IMR-90 (cell line): ENCODE results near the gene DZIP1L. TPM values are rescaled to one million over a fixed set of nuclear protein-coding genes. Genes with fewer than 3 reads are reported as not detected.
A peak's percentile ranks its signal among the peaks of the same experiment; 100 is the strongest.

ENCODE experiments used
- ATAC-seq: fragments of 200-7000 bp; cut with Tn5 transposase; 2 replicates; pipeline ENCODE4 v1.9.1; 2020; ENCODE audit warnings: low read depth, mild to moderate bottlenecking, moderate library complexity
- BruUV-seq: library from RNA; stranded (reverse); fragments of 400-500 nt; replicated peaks from 2 replicates; lab custom pipeline; 2021; lab: Mats Ljungman, UMichigan
- CTCF ChIA-PET: fragments of 300-600 bp; formaldehyde crosslinking; extraction: SDS; loops from one replicate; lab custom pipeline; 2021; ENCODE audit warnings: antibody characterized with exemption; lab: Yijun Ruan, JAX
- POLR2A ChIA-PET: fragments of 300-600 bp; sonication (Branson Sonifier 250); formaldehyde crosslinking; loops from one replicate; lab custom pipeline; 2022; ENCODE audit warnings: antibody characterized with exemption; ENCODE audit not compliant: unreplicated experiment; lab: Charles Lee
- DNase-seq: peaks from one replicate; pipeline ENCODE4 v3.0.0; 2013
- H2AFZ ChIP-seq: replicated peaks from 2 replicates; pipeline ENCODE3; 2013; ENCODE audit warnings: low read length, mild to moderate bottlenecking; ENCODE audit not compliant: poor library complexity
- H2AK5ac ChIP-seq: 2 replicates; pipeline ENCODE4 v1.6.1; 2013; ENCODE audit warnings: low read depth, low read length, inconsistent platforms
- H2AK9ac ChIP-seq: replicated peaks from 2 replicates; pipeline ENCODE3; 2013; ENCODE audit warnings: mild to moderate bottlenecking, low read depth, low read length, moderate library complexity; ENCODE audit not compliant: poor library complexity
- H2BK120ac ChIP-seq: 2 replicates; pipeline ENCODE4 v1.6.1; 2013; ENCODE audit warnings: low read depth, low read length, inconsistent platforms
- H2BK15ac ChIP-seq: 3 replicates; pipeline ENCODE4 v1.6.1; 2013; ENCODE audit warnings: low read depth, low read length, inconsistent platforms
- H2BK20ac ChIP-seq: 2 replicates; pipeline ENCODE4 v1.6.1; 2013; ENCODE audit warnings: low read depth, mild to moderate bottlenecking, inconsistent platforms, low read length, moderate library complexity
- H2BK5ac ChIP-seq: 2 replicates; pipeline ENCODE4 v1.6.1; 2013; ENCODE audit warnings: mild to moderate bottlenecking, low read depth, low read length, inconsistent platforms; ENCODE audit not compliant: poor library complexity, severe bottlenecking
- H3K14ac ChIP-seq: replicated peaks from 2 replicates; pipeline ENCODE4 v1.6.1; 2013; ENCODE audit warnings: low read depth, low read length, inconsistent platforms
- H3K18ac ChIP-seq: 2 replicates; pipeline ENCODE4 v1.6.1; 2013; ENCODE audit warnings: low read depth, low read length, control low read depth
- H3K23ac ChIP-seq: 2 replicates; pipeline ENCODE4 v1.6.1; 2013; ENCODE audit warnings: low read depth, low read length, inconsistent platforms
- H3K27ac ChIP-seq: 2 replicates; pipeline ENCODE4 v1.5.1; 2013; ENCODE audit warnings: mild to moderate bottlenecking, control low read depth, low read length; ENCODE audit not compliant: insufficient read depth
- H3K27me3 ChIP-seq: 2 replicates; pipeline ENCODE4 v1.6.1; 2013; ENCODE audit warnings: low read length; ENCODE audit not compliant: control insufficient read depth, insufficient read depth
- H3K36me3 ChIP-seq: 2 replicates; pipeline ENCODE4 v1.6.1; 2013; ENCODE audit warnings: low read length, mixed read lengths; ENCODE audit not compliant: control insufficient read depth, insufficient read depth
- H3K4ac ChIP-seq: 2 replicates; pipeline ENCODE4 v1.6.1; 2013; ENCODE audit warnings: low read depth, low read length, inconsistent platforms
- H3K4me1 ChIP-seq: 2 replicates; pipeline ENCODE4 v1.6.1; 2013; ENCODE audit warnings: low read length, mixed read lengths; ENCODE audit not compliant: control insufficient read depth, insufficient read depth
- H3K4me2 ChIP-seq: 2 replicates; pipeline ENCODE4 v1.6.1; 2013; ENCODE audit warnings: low read depth, mild to moderate bottlenecking, control low read depth, low read length, moderate library complexity
- H3K4me3 ChIP-seq: 2 replicates; pipeline ENCODE4 v1.5.1; 2013; ENCODE audit warnings: low read depth, mild to moderate bottlenecking, control low read depth, low read length, moderate library complexity; ENCODE audit not compliant: insufficient read depth
- H3K56ac ChIP-seq: 2 replicates; pipeline ENCODE4 v1.6.1; 2013; ENCODE audit warnings: low read length, inconsistent platforms; ENCODE audit not compliant: insufficient read depth; ENCODE audit errors: extremely low read depth
- H3K79me1 ChIP-seq, 2 experiments: 2 replicates each; pipeline ENCODE4 v1.6.1; 2013; ENCODE audit warnings: low read length in 2 of 2, inconsistent platforms in 1 of 2, low read depth in 1 of 2
- H3K9ac ChIP-seq: 2 replicates; pipeline ENCODE4 v1.6.1; 2013; ENCODE audit warnings: low read depth, low read length, control low read depth
- H3K9me1 ChIP-seq: 2 replicates; pipeline ENCODE4 v1.6.1; 2013; ENCODE audit warnings: low read length, inconsistent platforms; ENCODE audit not compliant: insufficient read depth
- H3K9me3 ChIP-seq: 2 replicates; pipeline ENCODE4 v1.6.1; 2013; ENCODE audit warnings: low read length; ENCODE audit not compliant: control insufficient read depth, insufficient read depth
- H4K20me1 ChIP-seq: 2 replicates; pipeline ENCODE4 v1.6.1; 2013; ENCODE audit warnings: low read length, inconsistent platforms; ENCODE audit not compliant: insufficient read depth
- H4K5ac ChIP-seq: 2 replicates; pipeline ENCODE4 v1.6.1; 2013; ENCODE audit warnings: mild to moderate bottlenecking, low read depth, low read length, control low read depth
- H4K8ac ChIP-seq, 2 experiments: 2 replicates each; pipeline ENCODE4 v1.6.1; 2013; ENCODE audit warnings: low read depth in 2 of 2, low read length in 2 of 2, control low read depth in 1 of 2, inconsistent platforms in 1 of 2
- H4K91ac ChIP-seq: 2 replicates; pipeline ENCODE4 v1.6.1; 2013; ENCODE audit warnings: low read depth, low read length, inconsistent platforms; ENCODE audit not compliant: insufficient read depth
- BHLHE40 ChIP-seq: fragments of 150-350 bp; IDR thresholded peaks from 2 replicates; pipeline ENCODE4 v1.6.1; 2016; ENCODE audit warnings: mild to moderate bottlenecking, low read depth, low read length
- CEBPB ChIP-seq: IDR thresholded peaks from 2 replicates; pipeline ENCODE4 v1.6.1; 2012; ENCODE audit warnings: low read depth, low read length, improper control_type of control experiment
- CHD1 ChIP-seq: IDR thresholded peaks from 2 replicates; pipeline ENCODE4 v1.6.1; 2012; ENCODE audit warnings: low read depth, low read length, improper control_type of control experiment
- FOS ChIP-seq: fragments of 150-350 bp; IDR thresholded peaks from 2 replicates; pipeline ENCODE4 v1.6.1; 2016; ENCODE audit warnings: low read depth, low read length
- MAFK ChIP-seq: IDR thresholded peaks from 2 replicates; pipeline ENCODE4 v1.6.1; 2012; ENCODE audit warnings: low read depth, low read length, improper control_type of control experiment
- MAZ ChIP-seq: IDR thresholded peaks from 2 replicates; pipeline ENCODE4 v1.6.1; 2012; ENCODE audit warnings: low read depth, mild to moderate bottlenecking, low read length, improper control_type of control experiment, moderate library complexity, borderline replicate concordance
- MXI1 ChIP-seq: IDR thresholded peaks from 2 replicates; pipeline ENCODE4 v1.6.1; 2012; ENCODE audit warnings: low read depth, mild to moderate bottlenecking, low read length, moderate library complexity, borderline replicate concordance
- NFE2L2 ChIP-seq: fragments of 150-350 bp; IDR thresholded peaks from 2 replicates; pipeline ENCODE4 v1.6.1; 2016; ENCODE audit warnings: low read depth, mild to moderate bottlenecking, low read length
- RAD21 ChIP-seq: IDR thresholded peaks from 2 replicates; pipeline ENCODE4 v1.6.1; 2012; ENCODE audit warnings: low read length, improper control_type of control experiment
- RFX5 ChIP-seq: IDR thresholded peaks from 2 replicates; pipeline ENCODE4 v1.8.0; 2012; ENCODE audit warnings: low read depth, mild to moderate bottlenecking, low read length, moderate library complexity
- SMC3 ChIP-seq: fragments of 150-350 bp; IDR thresholded peaks from 2 replicates; pipeline ENCODE4 v1.6.1; 2016; ENCODE audit warnings: low read depth, mild to moderate bottlenecking, antibody characterized with exemption, low read length, moderate library complexity
- WGBS, 2 experiments: methylation state at CpG; one replicate each; pipeline versions ENCODE4 v1.1.5 to v1.1.7; 2013; ENCODE audit warnings: missing lambda C conversion rate in 2 of 2; ENCODE audit not compliant: insufficient read length in 1 of 2; ENCODE audit errors: extremely low coverage in 2 of 2; 5-methylcytosine and 5-hydroxymethylcytosine counted together
- dilution Hi-C: fragments of 300-500 bp; cut with HindIII; formaldehyde crosslinking; loops from one replicate; pipeline ENCODE4 v1.14.3; 2018; ENCODE audit warnings: low sequenced_read_pairs; ENCODE audit not compliant: unreplicated experiment
- in situ Hi-C: fragments of 300-500 bp; cut with MboI; formaldehyde crosslinking; loops from 3 replicates; pipeline ENCODE4 v1.14.3; 2019; ENCODE audit warnings: low sequenced_read_pairs, inconsistent platforms, mixed read lengths
- intact Hi-C: fragments of 100-400 bp; cut with micrococcal nuclease; formaldehyde crosslinking; loops from 2 replicates; pipeline ENCODE4 v1.10.0; 2022
- polyA plus RNA-seq, 3 experiments: library from polyadenylated mRNA; depleted of rRNA; stranded (reverse); fragments of >200 nt; gene quantifications; 2 replicates each; pipeline ENCODE4 v1.2.3, GENCODE V29; 2012; ENCODE audit warnings: low replicate concordance in 1 of 3
- total RNA-seq: library from RNA; depleted of rRNA; stranded (reverse); fragments of >200 nt; gene quantifications from 2 replicates; pipeline ENCODE4 v1.2.3, GENCODE V29; 2012
- TF ChIP-seq, protein P1 (sequence below): conservative IDR thresholded peaks from 2 replicates; pipeline ENCODE4 v1.5.1; 2012; ENCODE audit warnings: mild to moderate bottlenecking, low read depth, low read length, improper control_type of control experiment
- TF ChIP-seq, protein P2 (sequence below): fragments of 150-350 bp; IDR thresholded peaks from 2 replicates; pipeline ENCODE4 v1.6.1; 2017; ENCODE audit warnings: mild to moderate bottlenecking, antibody characterized with exemption, low read length, low read depth

The DZIP1L gene
- total and polyA plus RNA-seq, 2 of the 4 experiments (the other 2 are of a cell fraction): 12.9 to 14.7 TPM

- H3K23ac ChIP-seq: no peak overlapping the region
- ChIA-PET POLR2A (no interaction called here), CTCF (interaction anchor here (0.7 to 4.0 kb wide), 3 partner anchors 10 to 132 kb away, joined by 3 to 15 read pairs (median 3); no protein-coding TSS in a partner anchor)
- peaks cover 8% of the 10 kb centered on the region for H3K4me1 ChIP-seq
- H2AK9ac ChIP-seq: no peak overlapping the region
- H3K4me2 ChIP-seq: peak overlapping the region; percentile 26; the same call in 1 of the 2 replicates
- TF ChIP-seq, protein P1, sequence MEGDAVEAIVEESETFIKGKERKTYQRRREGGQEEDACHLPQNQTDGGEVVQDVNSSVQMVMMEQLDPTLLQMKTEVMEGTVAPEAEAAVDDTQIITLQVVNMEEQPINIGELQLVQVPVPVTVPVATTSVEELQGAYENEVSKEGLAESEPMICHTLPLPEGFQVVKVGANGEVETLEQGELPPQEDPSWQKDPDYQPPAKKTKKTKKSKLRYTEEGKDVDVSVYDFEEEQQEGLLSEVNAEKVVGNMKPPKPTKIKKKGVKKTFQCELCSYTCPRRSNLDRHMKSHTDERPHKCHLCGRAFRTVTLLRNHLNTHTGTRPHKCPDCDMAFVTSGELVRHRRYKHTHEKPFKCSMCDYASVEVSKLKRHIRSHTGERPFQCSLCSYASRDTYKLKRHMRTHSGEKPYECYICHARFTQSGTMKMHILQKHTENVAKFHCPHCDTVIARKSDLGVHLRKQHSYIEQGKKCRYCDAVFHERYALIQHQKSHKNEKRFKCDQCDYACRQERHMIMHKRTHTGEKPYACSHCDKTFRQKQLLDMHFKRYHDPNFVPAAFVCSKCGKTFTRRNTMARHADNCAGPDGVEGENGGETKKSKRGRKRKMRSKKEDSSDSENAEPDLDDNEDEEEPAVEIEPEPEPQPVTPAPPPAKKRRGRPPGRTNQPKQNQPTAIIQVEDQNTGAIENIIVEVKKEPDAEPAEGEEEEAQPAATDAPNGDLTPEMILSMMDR: no peak
- peak; percentile 13; the same call in 1 of the 2 replicates for TF ChIP-seq CEBPB
- TF ChIP-seq CHD1: no peak
- TF ChIP-seq MAZ: no peak
- TF ChIP-seq RFX5: no peak
- no peak for TF ChIP-seq MAFK
- peak; percentile 68 for TF ChIP-seq FOS
- TF ChIP-seq SMC3: no peak
- no peak for TF ChIP-seq MXI1
- no peak for TF ChIP-seq RAD21
- no peak for TF ChIP-seq NFE2L2
- TF ChIP-seq, protein P2, sequence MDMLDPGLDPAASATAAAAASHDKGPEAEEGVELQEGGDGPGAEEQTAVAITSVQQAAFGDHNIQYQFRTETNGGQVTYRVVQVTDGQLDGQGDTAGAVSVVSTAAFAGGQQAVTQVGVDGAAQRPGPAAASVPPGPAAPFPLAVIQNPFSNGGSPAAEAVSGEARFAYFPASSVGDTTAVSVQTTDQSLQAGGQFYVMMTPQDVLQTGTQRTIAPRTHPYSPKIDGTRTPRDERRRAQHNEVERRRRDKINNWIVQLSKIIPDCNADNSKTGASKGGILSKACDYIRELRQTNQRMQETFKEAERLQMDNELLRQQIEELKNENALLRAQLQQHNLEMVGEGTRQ: no peak
- no peak for TF ChIP-seq BHLHE40
- no CpG with 5 or more reads among the region's 2 CpGs for WGBS, 2 experiments
- H3K4me3 ChIP-seq: no peak overlapping the region
- no peak overlapping the region for H3K56ac ChIP-seq
- no peak overlapping the region for H3K18ac ChIP-seq
- no TSS peak for BruUV-seq
- no peak overlapping the region for H3K4ac ChIP-seq
- intact Hi-C loops: loop anchor here (10.0 kb wide), 1 partner anchor 1007 kb away; no protein-coding TSS in a partner anchor
- H2BK120ac ChIP-seq: peak overlapping the region; percentile 45; the same call in 1 of the 2 replicates
- H2BK5ac ChIP-seq: peak overlapping the region; percentile 60
- dilution Hi-C loops: no loop called here
- H3K9me3 ChIP-seq: no peaks in the 10 kb centered on the region
- no peak overlapping the region for H2AK5ac ChIP-seq
- no peak overlapping the region for H2AFZ ChIP-seq
- H4K8ac ChIP-seq: no peak overlapping the region
- peaks cover 2 to 17% of the 10 kb centered on the region in 2 experiments; a peak in 3 of 4 replicates for H3K79me1 ChIP-seq
- H4K20me1 ChIP-seq: no peaks in the 10 kb centered on the region
- peak overlapping the region; percentile 46; the same call in 1 of the 2 replicates for H3K14ac ChIP-seq
- no peaks in the 10 kb centered on the region; the same call in 1 of the 2 replicates for H3K36me3 ChIP-seq
- H4K91ac ChIP-seq: no peak overlapping the region
- no peak overlapping the region for H2BK20ac ChIP-seq
- ATAC-seq: peak; percentile 82
- H4K5ac ChIP-seq: no peak overlapping the region
- no peak overlapping the region for H2BK15ac ChIP-seq
- peaks cover 6% of the 10 kb centered on the region; the same call in 1 of the 2 replicates for H3K9me1 ChIP-seq
- no peaks in the 10 kb centered on the region for H3K27me3 ChIP-seq
- H3K9ac ChIP-seq: no peak overlapping the region
- in situ Hi-C loops: no loop called here
- DNase-seq: peak; percentile 89
- H3K27ac ChIP-seq: 0 out of 2 replicates have a peak overlapping the region, but pooled peaks have one; percentile 35
Observed at GRCh38 chr3:138042043-138042442, 73.4 kb downstream of the DZIP1L start.
